IMR-90 (cell line): Measurements from ENCODE around the gene HNRNPL. TPM values are rescaled to one million over a fixed set of nuclear protein-coding genes. Genes with fewer than 3 reads are reported as not detected.

Source experiments
- ATAC-seq: fragments of 200-7000 bp; cut with Tn5 transposase; 2 replicates; pipeline ENCODE4 v1.9.1; 2020; ENCODE audit warnings: low read depth, mild to moderate bottlenecking, moderate library complexity
- BruUV-seq: library from RNA; stranded (reverse); fragments of 400-500 nt; replicated peaks from 2 replicates; lab custom pipeline; 2021; lab: Mats Ljungman, UMichigan
- CTCF ChIA-PET: fragments of 300-600 bp; formaldehyde crosslinking; extraction: SDS; loops from one replicate; lab custom pipeline; 2021; ENCODE audit warnings: antibody characterized with exemption; lab: Yijun Ruan, JAX
- POLR2A ChIA-PET: fragments of 300-600 bp; sonication (Branson Sonifier 250); formaldehyde crosslinking; loops from one replicate; lab custom pipeline; 2022; ENCODE audit warnings: antibody characterized with exemption; ENCODE audit not compliant: unreplicated experiment; lab: Charles Lee
- DNase-seq: peaks from one replicate; pipeline ENCODE4 v3.0.0; 2013
- H2AFZ ChIP-seq: replicated peaks from 2 replicates; pipeline ENCODE3; 2013; ENCODE audit warnings: low read length, mild to moderate bottlenecking; ENCODE audit not compliant: poor library complexity
- H2AK5ac ChIP-seq: 2 replicates; pipeline ENCODE4 v1.6.1; 2013; ENCODE audit warnings: low read depth, low read length, inconsistent platforms
- H2AK9ac ChIP-seq: replicated peaks from 2 replicates; pipeline ENCODE3; 2013; ENCODE audit warnings: mild to moderate bottlenecking, low read depth, low read length, moderate library complexity; ENCODE audit not compliant: poor library complexity
- H2BK120ac ChIP-seq: 2 replicates; pipeline ENCODE4 v1.6.1; 2013; ENCODE audit warnings: low read depth, low read length, inconsistent platforms
- H2BK15ac ChIP-seq: 3 replicates; pipeline ENCODE4 v1.6.1; 2013; ENCODE audit warnings: low read depth, low read length, inconsistent platforms
- H2BK20ac ChIP-seq: 2 replicates; pipeline ENCODE4 v1.6.1; 2013; ENCODE audit warnings: low read depth, mild to moderate bottlenecking, inconsistent platforms, low read length, moderate library complexity
- H2BK5ac ChIP-seq: 2 replicates; pipeline ENCODE4 v1.6.1; 2013; ENCODE audit warnings: mild to moderate bottlenecking, low read depth, low read length, inconsistent platforms; ENCODE audit not compliant: poor library complexity, severe bottlenecking
- H3K14ac ChIP-seq: replicated peaks from 2 replicates; pipeline ENCODE4 v1.6.1; 2013; ENCODE audit warnings: low read depth, low read length, inconsistent platforms
- H3K18ac ChIP-seq: 2 replicates; pipeline ENCODE4 v1.6.1; 2013; ENCODE audit warnings: low read depth, low read length, control low read depth
- H3K23ac ChIP-seq: 2 replicates; pipeline ENCODE4 v1.6.1; 2013; ENCODE audit warnings: low read depth, low read length, inconsistent platforms
- H3K27ac ChIP-seq: 2 replicates; pipeline ENCODE4 v1.5.1; 2013; ENCODE audit warnings: mild to moderate bottlenecking, control low read depth, low read length; ENCODE audit not compliant: insufficient read depth
- H3K27me3 ChIP-seq: 2 replicates; pipeline ENCODE4 v1.6.1; 2013; ENCODE audit warnings: low read length; ENCODE audit not compliant: control insufficient read depth, insufficient read depth
- H3K36me3 ChIP-seq: 2 replicates; pipeline ENCODE4 v1.6.1; 2013; ENCODE audit warnings: low read length, mixed read lengths; ENCODE audit not compliant: control insufficient read depth, insufficient read depth
- H3K4ac ChIP-seq: 2 replicates; pipeline ENCODE4 v1.6.1; 2013; ENCODE audit warnings: low read depth, low read length, inconsistent platforms
- H3K4me1 ChIP-seq: 2 replicates; pipeline ENCODE4 v1.6.1; 2013; ENCODE audit warnings: low read length, mixed read lengths; ENCODE audit not compliant: control insufficient read depth, insufficient read depth
- H3K4me2 ChIP-seq: 2 replicates; pipeline ENCODE4 v1.6.1; 2013; ENCODE audit warnings: low read depth, mild to moderate bottlenecking, control low read depth, low read length, moderate library complexity
- H3K4me3 ChIP-seq: 2 replicates; pipeline ENCODE4 v1.5.1; 2013; ENCODE audit warnings: low read depth, mild to moderate bottlenecking, control low read depth, low read length, moderate library complexity; ENCODE audit not compliant: insufficient read depth
- H3K56ac ChIP-seq: 2 replicates; pipeline ENCODE4 v1.6.1; 2013; ENCODE audit warnings: low read length, inconsistent platforms; ENCODE audit not compliant: insufficient read depth; ENCODE audit errors: extremely low read depth
- H3K79me1 ChIP-seq, 2 experiments: 2 replicates each; pipeline ENCODE4 v1.6.1; 2013; ENCODE audit warnings: low read length in 2 of 2, inconsistent platforms in 1 of 2, low read depth in 1 of 2
- H3K9ac ChIP-seq: 2 replicates; pipeline ENCODE4 v1.6.1; 2013; ENCODE audit warnings: low read depth, low read length, control low read depth
- H3K9me1 ChIP-seq: 2 replicates; pipeline ENCODE4 v1.6.1; 2013; ENCODE audit warnings: low read length, inconsistent platforms; ENCODE audit not compliant: insufficient read depth
- H3K9me3 ChIP-seq: 2 replicates; pipeline ENCODE4 v1.6.1; 2013; ENCODE audit warnings: low read length; ENCODE audit not compliant: control insufficient read depth, insufficient read depth
- H4K20me1 ChIP-seq: 2 replicates; pipeline ENCODE4 v1.6.1; 2013; ENCODE audit warnings: low read length, inconsistent platforms; ENCODE audit not compliant: insufficient read depth
- H4K5ac ChIP-seq: 2 replicates; pipeline ENCODE4 v1.6.1; 2013; ENCODE audit warnings: mild to moderate bottlenecking, low read depth, low read length, control low read depth
- H4K8ac ChIP-seq, 2 experiments: 2 replicates each; pipeline ENCODE4 v1.6.1; 2013; ENCODE audit warnings: low read depth in 2 of 2, low read length in 2 of 2, control low read depth in 1 of 2, inconsistent platforms in 1 of 2
- H4K91ac ChIP-seq: 2 replicates; pipeline ENCODE4 v1.6.1; 2013; ENCODE audit warnings: low read depth, low read length, inconsistent platforms; ENCODE audit not compliant: insufficient read depth
- CEBPB ChIP-seq: IDR thresholded peaks from 2 replicates; pipeline ENCODE4 v1.6.1; 2012; ENCODE audit warnings: low read depth, low read length, improper control_type of control experiment
- CHD1 ChIP-seq: IDR thresholded peaks from 2 replicates; pipeline ENCODE4 v1.6.1; 2012; ENCODE audit warnings: low read depth, low read length, improper control_type of control experiment
- MAFK ChIP-seq: IDR thresholded peaks from 2 replicates; pipeline ENCODE4 v1.6.1; 2012; ENCODE audit warnings: low read depth, low read length, improper control_type of control experiment
- NFE2L2 ChIP-seq: fragments of 150-350 bp; IDR thresholded peaks from 2 replicates; pipeline ENCODE4 v1.6.1; 2016; ENCODE audit warnings: low read depth, mild to moderate bottlenecking, low read length
- POLR2A ChIP-seq: IDR thresholded peaks from 2 replicates; pipeline ENCODE4 v1.6.1; 2012; ENCODE audit warnings: mild to moderate bottlenecking, low read depth, low read length
- RFX5 ChIP-seq: IDR thresholded peaks from 2 replicates; pipeline ENCODE4 v1.8.0; 2012; ENCODE audit warnings: low read depth, mild to moderate bottlenecking, low read length, moderate library complexity
- SMC3 ChIP-seq: fragments of 150-350 bp; IDR thresholded peaks from 2 replicates; pipeline ENCODE4 v1.6.1; 2016; ENCODE audit warnings: low read depth, mild to moderate bottlenecking, antibody characterized with exemption, low read length, moderate library complexity
- USF2 ChIP-seq: fragments of 150-350 bp; IDR thresholded peaks from 2 replicates; pipeline ENCODE4 v1.6.1; 2017; ENCODE audit warnings: mild to moderate bottlenecking, antibody characterized with exemption, low read length, low read depth
- WGBS, 2 experiments: methylation state at CpG; one replicate each; pipeline versions ENCODE4 v1.1.5 to v1.1.7; 2013; ENCODE audit warnings: missing lambda C conversion rate in 2 of 2; ENCODE audit not compliant: insufficient read length in 1 of 2; ENCODE audit errors: extremely low coverage in 2 of 2; 5-methylcytosine and 5-hydroxymethylcytosine counted together
- dilution Hi-C: fragments of 300-500 bp; cut with HindIII; formaldehyde crosslinking; loops from one replicate; pipeline ENCODE4 v1.14.3; 2018; ENCODE audit warnings: low sequenced_read_pairs; ENCODE audit not compliant: unreplicated experiment
- in situ Hi-C: fragments of 300-500 bp; cut with MboI; formaldehyde crosslinking; loops from 3 replicates; pipeline ENCODE4 v1.14.3; 2019; ENCODE audit warnings: low sequenced_read_pairs, inconsistent platforms, mixed read lengths
- intact Hi-C: fragments of 100-400 bp; cut with micrococcal nuclease; formaldehyde crosslinking; loops from 2 replicates; pipeline ENCODE4 v1.10.0; 2022
- polyA plus RNA-seq, 3 experiments: library from polyadenylated mRNA; depleted of rRNA; stranded (reverse); fragments of >200 nt; gene quantifications; 2 replicates each; pipeline ENCODE4 v1.2.3, GENCODE V29; 2012; ENCODE audit warnings: low replicate concordance in 1 of 3
- total RNA-seq: library from RNA; depleted of rRNA; stranded (reverse); fragments of >200 nt; gene quantifications from 2 replicates; pipeline ENCODE4 v1.2.3, GENCODE V29; 2012
- TF ChIP-seq, protein P1 (sequence below): fragments of 150-350 bp; IDR thresholded peaks from 2 replicates; pipeline ENCODE4 v1.6.1; 2016; ENCODE audit warnings: low read depth, mild to moderate bottlenecking, low read length, moderate library complexity, borderline replicate concordance

HNRNPL gene
- total and polyA plus RNA-seq, 2 of the 4 experiments (the other 2 are of a cell fraction) = 277 to 429 TPM

DNA sequence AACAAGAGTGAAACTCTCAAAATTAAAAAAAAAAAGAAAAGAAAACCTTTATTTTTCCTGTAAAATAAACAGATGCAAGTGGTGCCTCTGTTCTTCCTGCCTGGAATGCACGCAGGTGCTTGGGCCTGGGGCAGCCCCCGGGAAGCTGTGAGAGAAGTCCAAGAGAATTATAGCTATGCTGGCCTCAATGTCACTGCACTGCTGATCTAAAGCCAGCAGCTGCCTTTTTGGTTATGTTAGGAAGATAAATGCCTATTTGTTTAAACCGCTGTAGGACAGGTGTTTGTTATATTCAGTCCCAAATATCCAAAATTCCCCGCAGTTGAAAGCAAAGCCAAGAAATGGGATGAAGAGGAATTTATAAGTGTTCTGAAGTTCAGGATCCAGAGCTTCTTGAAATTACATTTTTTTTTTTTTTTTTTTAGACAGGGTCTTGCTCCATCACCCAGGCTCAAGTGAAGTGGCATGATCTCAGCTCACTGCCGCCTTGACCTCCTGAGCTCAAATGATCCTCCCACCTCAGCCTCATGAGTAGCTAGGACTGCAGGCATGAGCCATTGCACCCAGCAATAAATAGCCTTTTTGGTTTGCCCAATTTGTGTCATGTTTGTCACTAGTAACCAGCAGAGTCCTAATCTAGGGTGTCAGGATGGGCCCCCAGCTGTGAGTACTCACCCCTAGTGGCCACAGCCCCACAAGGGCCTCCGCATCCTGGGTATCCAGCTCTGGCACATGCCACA lies 26.0 kb upstream of the HNRNPL start:
- Histone ChIP-seq H2BK20ac (no peak overlapping the region), H3K4me3 (no peak overlapping the region), H3K27me3 (no peaks in the 10 kb centered on the region), H3K4me1 (no peaks in the 10 kb centered on the region), H3K4ac (no peak overlapping the region), H2BK15ac (no peak overlapping the region), H4K20me1 (no peaks in the 10 kb centered on the region), H4K8ac (no peak overlapping the region), H3K9ac (no peak overlapping the region), H2AK9ac (no peak overlapping the region), H2BK120ac (no peak overlapping the region), H3K27ac (no peak overlapping the region), H4K91ac (no peak overlapping the region), H2BK5ac (no peak overlapping the region), H3K36me3 (peaks cover 2% of the 10 kb centered on the region; the same call in 1 of the 2 replicates), H3K14ac (no peak overlapping the region), H2AFZ (no peak overlapping the region), H3K9me1 (no peaks in the 10 kb centered on the region), H3K18ac (no peak overlapping the region), H2AK5ac (no peak overlapping the region), H3K4me2 (no peak overlapping the region), H3K56ac (no peak overlapping the region), H3K9me3 (no peaks in the 10 kb centered on the region), H3K23ac (no peak overlapping the region), H3K79me1 (no peaks in the 10 kb centered on the region), H4K5ac (no peak overlapping the region)
- in situ Hi-C loops (no loop called here), dilution Hi-C loops (no loop called here), intact Hi-C loops (no loop called here)
- WGBS, 2 experiments = no CpG with 5 or more reads among the region's 6 CpGs
- no peak for TF ChIP-seq MAFK
- TF ChIP-seq POLR2A = no peak
- TF ChIP-seq, protein P1, sequence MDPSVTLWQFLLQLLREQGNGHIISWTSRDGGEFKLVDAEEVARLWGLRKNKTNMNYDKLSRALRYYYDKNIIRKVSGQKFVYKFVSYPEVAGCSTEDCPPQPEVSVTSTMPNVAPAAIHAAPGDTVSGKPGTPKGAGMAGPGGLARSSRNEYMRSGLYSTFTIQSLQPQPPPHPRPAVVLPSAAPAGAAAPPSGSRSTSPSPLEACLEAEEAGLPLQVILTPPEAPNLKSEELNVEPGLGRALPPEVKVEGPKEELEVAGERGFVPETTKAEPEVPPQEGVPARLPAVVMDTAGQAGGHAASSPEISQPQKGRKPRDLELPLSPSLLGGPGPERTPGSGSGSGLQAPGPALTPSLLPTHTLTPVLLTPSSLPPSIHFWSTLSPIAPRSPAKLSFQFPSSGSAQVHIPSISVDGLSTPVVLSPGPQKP = no peak
- no peak for TF ChIP-seq CEBPB
- TF ChIP-seq USF2 = no peak
- no peak for TF ChIP-seq NFE2L2
- no peak for TF ChIP-seq CHD1
- no peak for TF ChIP-seq RFX5
- no peak for TF ChIP-seq SMC3
- no TSS peak for BruUV-seq
- ChIA-PET CTCF (interaction anchor here (0.6 to 0.7 kb wide), 2 partner anchors 25 to 86 kb away, joined by 3 to 4 read pairs; no protein-coding TSS in a partner anchor), POLR2A (interaction anchor here (0.6 kb wide), 1 partner anchor 364 kb away, joined by 6 read pairs; no protein-coding TSS in a partner anchor)
- ATAC-seq (no peak), DNase-seq (no peak)
